HG03558 (cell line): ENCODE results near the gene CYP2R1.

Source experiments
- ATAC-seq: cut with Tn5 transposase; IDR thresholded peaks from one replicate; pipeline ENCODE4 v1.9.1; 2021; ENCODE audit warnings: moderate number of reproducible peaks; ENCODE audit not compliant: unreplicated experiment; ENCODE audit errors: extremely low read depth

CYP2R1 gene

GRCh38 chr11:14892036-14892556, at the start of gene CYP2R1:
Gene CYP2R1, minus strand, starts transcription at chr11:14892231. Its CDS starts 26 bp downstream, at chr11:14892205.
- peak; percentile 88 for ATAC-seq

- no peak for ATAC-seq
These were observed 46.9 kb upstream of the CYP2R1 start for GRCh38 chr11:14938936-14939335.

GRCh38 chr11:14934641-14935351, 42.8 kb upstream of the CYP2R1 start:
- ATAC-seq: no peak

GRCh38 chr11:14932447-14932846, 40.4 kb upstream of the CYP2R1 start:
- ATAC-seq: no peak

- no peak for ATAC-seq
These were observed 38.3 kb upstream of the CYP2R1 start for GRCh38 chr11:14930369-14930768.

- ATAC-seq: no peak
These were observed 35.1 kb upstream of the CYP2R1 start for GRCh38 chr11:14927146-14927545.

- no peak for ATAC-seq
These were observed 32.3 kb upstream of the CYP2R1 start for GRCh38 chr11:14924318-14924717.

- no peak for ATAC-seq
These were observed 24.4 kb upstream of the CYP2R1 start for GRCh38 chr11:14916403-14916802.

- no peak for ATAC-seq
These were observed 22.5 kb upstream of the CYP2R1 start for GRCh38 chr11:14914536-14914935.

GRCh38 chr11:14908214-14908880, 16.3 kb upstream of the CYP2R1 start:
- no peak for ATAC-seq

- ATAC-seq: no peak
These were observed 15.6 kb upstream of the CYP2R1 start for GRCh38 chr11:14907411-14908213.

GRCh38 chr11:14906993-14907392, 15.0 kb upstream of the CYP2R1 start:
- no peak for ATAC-seq

- no peak for ATAC-seq
These were observed 14.5 kb upstream of the CYP2R1 start for GRCh38 chr11:14906578-14906977.

- peak; percentile 48 for ATAC-seq
These were observed 13.3 kb upstream of the CYP2R1 start for GRCh38 chr11:14905104-14906033.

GRCh38 chr11:14904745-14905103, 12.7 kb upstream of the CYP2R1 start:
- ATAC-seq: no peak

GRCh38 chr11:14902650-14903350, 10.8 kb upstream of the CYP2R1 start:
- ATAC-seq: no peak

GRCh38 chr11:14898906-14899305, 6.9 kb upstream of the CYP2R1 start:
- ATAC-seq: no peak

GRCh38 chr11:14898355-14898754, 6.3 kb upstream of the CYP2R1 start:
- no peak for ATAC-seq
